PFSK-1 (cell line): ENCODE measurements around the gene UBTD2.

Experiments used
- FOXP2 ChIP-seq: optimal IDR thresholded peaks from 2 replicates; pipeline ENCODE3; 2011; ENCODE audit warnings: borderline replicate concordance, control low read depth, inconsistent platforms; ENCODE audit not compliant: insufficient read depth; ENCODE audit errors: extremely low read length, extremely low read depth
- POLR2AphosphoS5 ChIP-seq: IDR thresholded peaks from 2 replicates; pipeline ENCODE4 v1.6.1; 2012; ENCODE audit warnings: low read depth, mild to moderate bottlenecking, control low read depth, low read length, moderate library complexity
- REST ChIP-seq, 2 experiments: IDR thresholded peaks; 2 replicates each; pipeline versions ENCODE4 v1.6.1 to v1.8.0; 2011 to 2012; ENCODE audit warnings: low read depth in 2 of 2, low read length in 2 of 2, control low read depth in 1 of 2, inconsistent platforms in 1 of 2, mild to moderate bottlenecking in 1 of 2, moderate library complexity in 1 of 2; ENCODE audit not compliant: insufficient read depth in 1 of 2
- SIN3A ChIP-seq: IDR thresholded peaks from 2 replicates; pipeline ENCODE4 v1.6.1; 2012; ENCODE audit warnings: mild to moderate bottlenecking, low read length, moderate library complexity, borderline replicate concordance; ENCODE audit not compliant: insufficient read depth
- TAF1 ChIP-seq: IDR thresholded peaks from 2 replicates; pipeline ENCODE4 v1.6.1; 2012; ENCODE audit warnings: low read length, control low read depth, borderline replicate concordance; ENCODE audit not compliant: insufficient read depth

UBTD2 gene

GRCh38 chr5:172305380-172305779 lies 21.8 kb upstream of the UBTD2 start:
- no peak for TF ChIP-seq TAF1
- TF ChIP-seq REST (IDR thresholded peaks at IDR 0.05; ENCODE audit: insufficient read depth in 1 of 2, low read depth in 2 of 2, low read length in 2 of 2): no peak
- no peak for TF ChIP-seq FOXP2
- TF ChIP-seq POLR2AphosphoS5: no peak

GRCh38 chr5:172303572-172304335 lies 20.2 kb upstream of the UBTD2 start:
- TF ChIP-seq SIN3A (no peak), FOXP2 (no peak), POLR2AphosphoS5 (no peak), TAF1 (no peak), REST (IDR thresholded peaks at IDR 0.05; ENCODE audit: insufficient read depth in 1 of 2, low read depth in 2 of 2, low read length in 2 of 2) (no peak)

- no peak for TF ChIP-seq FOXP2
- no peak for TF ChIP-seq TAF1
- no peak for TF ChIP-seq REST (IDR thresholded peaks at IDR 0.05; ENCODE audit: insufficient read depth in 1 of 2, low read depth in 2 of 2, low read length in 2 of 2)
- no peak for TF ChIP-seq POLR2AphosphoS5
- no peak for TF ChIP-seq SIN3A
Observed at GRCh38 chr5:172303162-172303561, 19.6 kb upstream of the UBTD2 start.

GRCh38 chr5:172302047-172302710 lies 18.6 kb upstream of the UBTD2 start:
- TF ChIP-seq FOXP2: no peak
- TF ChIP-seq TAF1: no peak
- no peak for TF ChIP-seq REST (IDR thresholded peaks at IDR 0.05; ENCODE audit: insufficient read depth in 1 of 2, low read depth in 2 of 2, low read length in 2 of 2)
- TF ChIP-seq POLR2AphosphoS5: no peak
- TF ChIP-seq SIN3A: no peak
